Measurements from ENCODE around the gene MYLK2. TPM values are rescaled to one million over a fixed set of nuclear protein-coding genes. Genes with fewer than 3 reads are reported as not detected.
A peak's percentile ranks its signal among the peaks of the same experiment; 100 is the strongest.

MYLK2 gene
- total RNA-seq, 2 donors from 2014 or later = 0.12 TPM; not detected in 1

DNA sequence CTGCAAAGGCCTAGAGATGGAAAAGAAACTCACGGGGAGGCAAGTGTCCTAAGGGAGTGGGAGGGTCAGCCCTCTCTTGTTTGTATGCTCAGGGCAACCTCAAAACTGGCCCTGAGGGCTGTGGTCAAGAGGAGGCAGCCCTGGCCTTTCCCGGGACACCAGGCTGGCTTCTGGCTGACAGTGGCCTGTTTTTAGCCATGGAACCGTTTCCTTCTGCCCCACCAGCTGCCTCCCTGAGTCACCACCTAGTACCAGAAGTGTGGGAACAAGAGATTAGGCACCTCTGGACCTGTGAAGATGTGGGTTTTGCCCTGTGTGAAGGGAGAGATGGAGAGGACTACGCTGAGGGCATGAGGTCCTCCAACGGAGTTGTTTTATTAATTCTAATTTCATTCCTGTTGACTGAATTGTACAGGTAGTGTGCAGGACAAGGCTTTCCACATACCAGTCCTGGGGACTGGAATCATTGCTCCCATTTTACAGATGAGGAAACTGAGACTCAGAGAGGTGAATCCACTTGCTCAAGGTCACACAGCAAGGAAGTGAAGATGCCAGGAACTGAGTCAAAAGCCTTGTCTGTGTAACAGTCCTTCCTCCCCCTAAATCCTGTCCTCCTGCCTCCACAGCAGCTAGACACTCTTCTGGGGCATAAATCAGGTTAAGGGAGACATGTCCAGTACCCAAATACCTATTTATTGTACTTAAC is 20.8 kb downstream of the MYLK2 start:
- Histone ChIP-seq H3K27me3 (no peaks in the 10 kb centered on the region), H3K9me3 (no peaks in the 10 kb centered on the region), H3K4me1 (peaks cover 0 to 65% of the 10 kb centered on the region in 2 donors), H3K27ac (peak overlapping the region in 1 of 2 donors; percentile 74), H3K36me3 (no peaks in the 10 kb centered on the region), H3K4me3 (no peak overlapping the region)
- DNase-seq (ENCODE audit: low spot score) = no peak
- no peak for TF ChIP-seq CTCF (IDR thresholded peaks at IDR 0.05)

DNA sequence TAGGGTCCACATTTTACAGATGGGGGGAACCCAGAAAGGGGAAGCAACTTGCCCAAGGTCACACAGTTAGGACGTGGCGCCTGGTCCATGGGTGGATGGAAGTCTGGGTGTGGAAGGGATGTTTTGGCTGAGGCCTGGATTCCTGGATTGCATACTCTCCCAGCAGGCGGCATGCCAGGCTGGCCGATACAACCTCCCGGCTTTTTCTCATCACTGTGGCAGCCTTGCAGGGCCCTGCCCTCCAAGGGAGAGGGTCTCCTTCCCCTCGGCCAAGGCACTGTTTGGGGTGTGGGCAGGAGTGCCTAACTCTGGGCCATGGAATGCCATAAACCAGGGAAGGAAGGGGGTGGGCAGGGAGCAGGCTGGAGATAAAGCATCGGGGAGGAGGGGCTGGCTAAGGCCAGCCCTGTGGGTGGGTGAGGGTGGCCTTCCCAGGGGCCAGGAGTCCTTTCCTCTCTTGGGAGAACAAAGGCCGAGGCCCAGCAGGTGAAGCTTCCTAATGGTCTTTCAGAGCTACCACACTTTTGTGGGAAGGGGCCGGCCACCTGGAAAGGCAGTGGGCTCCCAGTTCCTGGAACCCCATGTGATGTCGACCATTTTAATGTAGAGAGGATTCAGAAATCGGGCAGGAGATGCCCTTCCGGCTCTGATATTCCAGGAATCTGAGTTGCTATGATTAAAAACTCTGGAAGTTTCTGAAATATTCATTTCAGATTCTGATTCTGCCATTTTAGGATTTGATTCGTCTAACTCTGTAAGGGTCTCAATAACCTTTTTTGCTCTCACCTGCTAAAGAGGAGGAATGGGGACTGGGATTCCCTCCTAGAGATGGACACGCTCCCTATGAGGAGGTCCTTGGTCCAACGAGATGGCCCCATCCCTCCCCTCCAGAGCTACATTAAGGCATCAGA is 22.0 kb downstream of the MYLK2 start:
- no peak overlapping the region for H3K4me3 ChIP-seq
- H3K36me3 ChIP-seq = no peaks in the 10 kb centered on the region
- no peak for TF ChIP-seq CTCF (IDR thresholded peaks at IDR 0.05)
- no peaks in the 10 kb centered on the region for H3K9me3 ChIP-seq
- no peak for DNase-seq (ENCODE audit: low spot score)
- peaks cover 0 to 65% of the 10 kb centered on the region in 2 donors for H3K4me1 ChIP-seq
- no peaks in the 10 kb centered on the region for H3K27me3 ChIP-seq
- peak overlapping the region; percentile 63 to 74 for H3K27ac ChIP-seq

GRCh38 chr20:31841928-31842327 is 22.8 kb downstream of the MYLK2 start:
- DNase-seq (ENCODE audit: low spot score) = peak; percentile 72
- Histone ChIP-seq H3K36me3 (no peaks in the 10 kb centered on the region), H3K27ac (peak overlapping the region; percentile 63 to 74), H3K27me3 (no peaks in the 10 kb centered on the region), H3K4me1 (peaks cover 0 to 58% of the 10 kb centered on the region in 2 donors), H3K9me3 (no peaks in the 10 kb centered on the region), H3K4me3 (no peak overlapping the region)
- TF ChIP-seq CTCF (IDR thresholded peaks at IDR 0.05) = no peak

GRCh38 chr20:31842471-31843157 is 23.5 kb downstream of the MYLK2 start:
- Histone ChIP-seq H3K4me3 (peak overlapping the region in 1 of 2 donors; percentile 52), H3K4me1 (peaks cover 0 to 51% of the 10 kb centered on the region in 2 donors)
- no peak for TF ChIP-seq CTCF (IDR thresholded peaks at IDR 0.05)

DNA sequence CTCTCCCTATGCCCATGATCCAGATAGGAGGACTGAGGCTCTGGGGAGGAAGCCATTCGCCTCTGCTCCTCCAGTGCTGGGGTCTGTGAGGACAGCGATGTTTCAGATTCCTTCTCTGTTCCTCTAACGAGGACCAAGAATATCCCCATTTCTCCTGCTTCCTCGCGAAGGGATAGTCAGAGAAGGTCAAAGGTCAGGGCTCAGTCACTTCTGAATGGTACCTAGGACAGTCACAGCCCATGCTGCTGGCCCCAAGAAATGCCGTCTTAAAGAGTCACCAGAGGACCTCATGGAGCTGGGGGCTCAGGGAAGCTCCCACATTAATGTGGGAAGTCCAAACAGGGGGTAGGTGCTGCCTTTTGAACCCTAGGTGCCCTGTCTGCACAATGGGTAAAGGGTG is 24.1 kb downstream of the MYLK2 start:
- no peaks in the 10 kb centered on the region for H3K36me3 ChIP-seq
- H3K4me1 ChIP-seq = peaks cover 0 to 44% of the 10 kb centered on the region in 2 donors
- TF ChIP-seq CTCF (IDR thresholded peaks at IDR 0.05) = no peak
- no peaks in the 10 kb centered on the region for H3K9me3 ChIP-seq
- peak overlapping the region in 1 of 2 donors; percentile 52 for H3K4me3 ChIP-seq
- H3K27ac ChIP-seq = peak overlapping the region; percentile 63 to 74
- H3K27me3 ChIP-seq = no peaks in the 10 kb centered on the region
- DNase-seq (ENCODE audit: low spot score) = no peak

More at GRCh38 chr20:31842471-31843157, 23.5 kb downstream of the MYLK2 start:
- Histone ChIP-seq H3K27ac (peak overlapping the region; percentile 63 to 74), H3K36me3 (no peaks in the 10 kb centered on the region), H3K9me3 (no peaks in the 10 kb centered on the region), H3K27me3 (no peaks in the 10 kb centered on the region)
- DNase-seq (ENCODE audit: low spot score) = no peak
